GM19238 (cell line): ENCODE results near the gene SCAI.
"Not testable (repeated sequence)": the region's sequence is repeated elsewhere in the genome, so short reads cannot be mapped to it uniquely, and the experiment has no call there.

Experiments used
- DNase-seq: peaks from one replicate; pipeline ENCODE4 v3.0.0; 2011; ENCODE audit warnings: low spot score; ENCODE audit not compliant: insufficient read length

The SCAI gene

DNA sequence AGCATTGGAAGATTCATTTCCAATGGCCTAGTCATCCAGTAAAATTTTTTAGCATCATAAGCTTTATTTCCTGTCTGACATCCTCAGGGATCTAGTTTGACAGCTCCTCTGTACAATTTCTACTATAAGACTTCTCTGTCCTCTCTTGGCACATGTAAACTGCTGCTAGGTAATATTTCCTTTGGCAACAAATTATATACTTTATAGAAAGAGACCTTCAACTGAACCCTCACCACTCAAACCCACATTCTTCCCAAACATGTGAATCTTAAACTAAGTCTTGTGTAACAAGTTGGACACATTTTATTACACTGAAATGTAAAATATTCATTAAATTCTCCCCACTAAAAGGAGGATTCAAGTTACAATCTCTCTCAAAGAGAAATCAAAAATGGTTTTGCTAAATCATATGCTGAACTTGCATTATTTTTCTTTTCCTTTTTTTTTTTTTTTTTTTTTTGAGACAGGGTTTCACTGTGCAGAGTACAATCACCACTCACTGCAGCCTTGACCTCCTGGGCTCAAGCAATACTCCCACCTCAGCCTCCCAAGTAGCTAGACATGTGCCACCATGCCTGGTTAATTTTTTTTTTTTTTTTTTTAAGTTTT lies 36.9 kb downstream of the SCAI start:
- DNase-seq, result no peak

DNA sequence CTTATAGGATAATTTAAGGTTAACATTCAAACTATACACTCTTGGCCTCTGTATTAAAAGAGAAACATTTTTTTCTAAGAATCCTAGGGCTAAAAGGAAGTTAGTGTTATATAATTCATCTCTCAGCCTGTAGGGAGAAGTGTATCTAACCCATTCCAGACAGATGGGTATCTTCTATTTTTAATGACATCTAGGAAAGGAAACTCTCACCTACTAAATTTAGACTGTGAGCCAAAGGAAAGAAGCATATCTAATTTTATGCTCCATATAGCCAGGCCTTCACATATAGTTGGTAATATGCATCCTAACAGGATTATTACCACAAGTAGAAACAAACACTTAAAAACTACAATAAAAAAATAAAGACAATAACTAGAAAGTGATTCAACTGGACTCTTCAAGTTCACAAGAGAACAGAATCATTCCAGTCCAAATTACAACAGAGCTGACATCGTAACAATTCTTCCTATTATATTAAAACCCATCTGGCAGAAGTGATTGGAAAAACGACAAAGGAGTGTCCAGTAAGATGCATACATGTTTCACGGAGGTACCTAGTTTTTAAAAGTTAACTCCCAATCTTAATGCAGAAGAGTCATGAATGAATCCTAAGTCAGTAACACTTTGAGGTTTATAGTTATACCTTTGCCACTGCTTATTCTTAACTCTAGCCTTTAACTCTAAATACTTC lies 39.4 kb downstream of the SCAI start:
- no peak for DNase-seq

DNA sequence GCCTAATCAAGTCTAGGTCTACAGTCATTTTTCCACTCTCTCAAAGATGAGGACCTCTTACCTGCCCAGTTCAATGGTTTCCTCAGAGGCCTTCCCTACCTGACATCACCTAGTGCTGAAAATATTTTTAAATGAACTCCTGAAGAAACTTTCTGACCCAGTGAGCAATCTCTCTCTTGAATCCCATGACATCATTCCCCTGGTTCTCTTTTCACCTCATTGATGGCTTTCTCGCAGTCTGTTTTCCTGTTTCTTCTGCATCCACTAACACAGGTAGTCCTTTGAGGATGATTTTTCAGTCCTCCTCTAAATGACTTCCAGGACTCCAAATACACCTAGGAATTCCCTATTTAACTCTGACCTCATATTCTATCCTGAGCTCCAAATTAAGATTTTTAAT lies 40.3 kb downstream of the SCAI start:
- DNase-seq, result no peak

DNA sequence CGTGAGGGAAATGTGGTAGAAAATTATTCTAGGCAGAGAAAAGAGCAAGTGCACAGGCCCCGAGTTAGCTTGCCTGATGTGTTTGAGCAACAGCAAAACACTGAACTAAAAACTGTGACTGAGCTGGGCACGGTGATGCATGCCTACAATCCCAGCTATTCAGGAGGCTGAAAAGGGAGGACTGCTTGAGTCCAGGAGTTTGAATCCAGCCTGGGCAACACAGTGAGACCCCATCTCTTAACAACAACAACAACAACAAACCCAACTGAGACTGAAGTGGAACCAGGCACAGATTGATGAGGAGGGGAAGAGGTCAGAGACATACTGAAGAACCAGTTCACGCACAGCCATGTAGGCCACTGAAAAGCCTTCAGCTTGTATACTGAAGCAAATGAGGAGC lies 42.5 kb downstream of the SCAI start:
- DNase-seq, result no peak

DNA sequence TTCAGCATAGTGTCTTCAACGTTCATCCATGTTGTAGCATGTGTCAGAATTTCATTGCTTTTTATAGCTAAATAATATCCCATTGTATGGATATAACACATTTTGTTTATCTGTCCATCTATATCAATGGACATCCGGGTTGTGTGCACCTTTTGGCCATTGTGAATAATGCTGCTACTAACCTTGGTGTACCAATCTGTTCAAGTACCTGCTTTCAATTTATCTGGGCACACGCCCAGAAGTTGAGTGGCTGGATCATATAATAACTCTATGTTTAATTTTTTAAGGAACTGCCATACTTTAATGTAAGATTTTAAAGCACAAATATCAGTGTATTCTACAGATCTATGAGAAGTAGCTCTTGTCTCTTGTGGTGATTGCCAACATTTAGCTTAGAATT lies 43.5 kb downstream of the SCAI start:
- no peak for DNase-seq

DNA sequence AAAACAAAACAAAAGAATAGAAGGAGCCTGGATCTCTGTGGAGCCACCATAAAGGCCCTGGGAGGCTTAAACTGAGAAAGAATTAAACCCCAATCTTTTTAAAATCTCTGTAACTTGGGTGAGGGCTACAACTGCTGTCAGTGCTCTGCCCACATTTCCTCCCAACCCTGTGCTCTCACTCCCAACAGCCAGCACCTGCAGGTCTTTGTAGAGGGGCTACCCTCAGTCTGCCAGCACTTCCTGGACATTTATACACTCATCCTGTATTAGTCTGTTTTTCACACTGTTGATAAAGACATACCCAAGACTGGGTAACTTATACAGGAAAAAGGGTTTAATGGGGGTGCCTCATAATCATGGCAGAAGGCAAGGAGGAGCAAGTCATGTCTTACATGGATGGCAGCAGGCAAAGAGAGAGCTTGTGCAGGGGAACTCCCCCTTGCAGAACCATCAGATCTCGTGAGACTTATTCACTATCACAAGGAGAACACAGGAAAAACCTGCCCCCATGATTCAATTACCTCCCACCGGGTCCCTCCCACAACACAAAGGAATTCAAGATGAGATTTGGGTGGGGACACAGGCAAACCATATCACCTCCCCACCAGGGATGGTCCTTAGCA lies 47.4 kb downstream of the SCAI start:
- DNase-seq, result no peak

DNA sequence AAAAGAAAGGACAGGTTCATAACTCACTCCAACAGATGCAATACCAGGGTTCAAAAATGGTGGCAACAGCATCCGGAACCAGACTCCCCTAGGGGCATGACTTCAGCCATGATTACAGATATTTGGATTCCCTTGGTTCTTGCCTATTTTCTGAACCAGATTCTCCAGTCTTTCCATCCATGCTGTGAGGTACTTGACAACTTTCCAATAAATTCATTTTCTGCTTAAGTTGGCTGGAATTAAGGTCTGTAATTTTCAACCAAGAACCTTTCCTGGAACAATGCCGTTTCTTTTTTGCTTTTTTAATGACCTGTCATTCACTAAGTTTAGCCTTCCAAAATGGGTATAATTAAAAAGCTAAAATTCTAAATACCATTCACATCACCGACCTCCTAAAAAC lies 52.2 kb downstream of the SCAI start:
- no peak for DNase-seq

DNA sequence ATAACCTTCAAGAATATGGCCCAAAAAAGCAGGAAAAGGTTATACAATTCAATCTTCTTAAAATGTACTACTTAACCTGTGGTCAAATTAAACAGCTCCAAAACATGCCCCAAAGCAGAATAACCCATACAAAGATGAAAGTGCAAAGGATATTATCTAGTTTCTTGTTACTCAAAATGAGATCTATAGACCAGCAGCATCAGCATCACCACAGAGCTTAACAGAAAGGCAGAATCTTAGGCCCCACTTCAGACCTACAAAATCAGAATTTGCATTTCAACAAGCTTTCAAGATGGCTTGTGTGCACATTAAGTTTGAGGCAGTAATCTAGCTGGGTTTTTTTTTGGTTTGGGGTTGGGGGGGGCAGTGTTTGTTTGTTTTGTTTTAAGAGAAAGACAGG lies 54.0 kb downstream of the SCAI start:
- DNase-seq, result peak; percentile 7

DNA sequence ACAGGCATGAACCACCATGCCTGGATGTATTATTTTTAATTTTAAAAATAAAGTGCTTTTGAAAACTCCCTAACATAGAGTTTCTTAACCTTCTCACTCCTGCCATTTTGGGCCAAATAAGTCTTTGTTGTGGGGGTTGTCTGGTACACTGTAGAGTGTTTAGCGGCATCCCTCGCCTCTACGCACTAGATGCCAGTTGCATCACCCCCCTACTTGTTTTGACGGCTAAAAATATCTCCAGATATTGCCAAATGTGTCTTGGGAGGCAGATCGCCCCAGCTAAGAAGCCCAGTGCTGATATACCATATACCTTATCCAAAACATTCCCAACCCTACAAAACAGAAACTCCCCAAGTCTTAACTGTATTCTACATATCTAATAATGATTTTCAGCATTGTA lies 54.6 kb downstream of the SCAI start:
- no peak for DNase-seq

DNA sequence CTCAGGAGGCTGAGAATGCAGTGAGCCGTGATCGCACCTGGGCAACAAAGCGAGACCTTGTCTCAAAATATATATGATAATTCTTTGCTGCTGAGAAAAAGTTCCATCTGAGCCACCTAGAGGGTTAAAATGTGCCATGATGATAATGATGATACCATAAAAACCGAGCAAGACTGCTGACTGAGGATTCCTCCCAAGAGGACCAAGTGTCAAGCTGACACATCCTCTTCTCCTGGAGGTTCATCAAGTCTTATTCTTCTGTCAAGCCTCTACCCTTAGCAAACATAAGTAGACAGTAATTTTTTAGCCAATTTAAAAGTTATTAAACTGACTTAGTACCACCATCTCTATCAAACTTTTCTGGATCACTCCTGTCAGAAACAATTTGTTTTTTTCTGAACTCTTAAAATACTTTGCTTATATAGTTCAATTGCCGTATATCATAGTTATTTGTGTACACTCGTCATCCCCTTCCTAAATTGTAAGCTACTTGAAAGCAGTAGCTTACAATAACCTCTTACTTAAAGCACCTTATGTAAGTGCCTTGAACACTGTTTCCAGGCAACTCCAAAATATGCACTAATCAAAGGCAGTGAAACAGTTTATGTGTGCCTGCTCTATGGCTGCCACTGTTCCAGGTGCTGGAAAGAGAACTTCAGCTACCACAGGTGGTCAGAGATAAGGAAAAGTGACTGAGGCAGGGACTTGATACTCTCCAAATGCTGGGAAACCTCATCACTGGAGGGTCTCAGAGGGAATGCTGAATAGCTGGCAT lies 57.4 kb downstream of the SCAI start:
- DNase-seq, result no peak

DNA sequence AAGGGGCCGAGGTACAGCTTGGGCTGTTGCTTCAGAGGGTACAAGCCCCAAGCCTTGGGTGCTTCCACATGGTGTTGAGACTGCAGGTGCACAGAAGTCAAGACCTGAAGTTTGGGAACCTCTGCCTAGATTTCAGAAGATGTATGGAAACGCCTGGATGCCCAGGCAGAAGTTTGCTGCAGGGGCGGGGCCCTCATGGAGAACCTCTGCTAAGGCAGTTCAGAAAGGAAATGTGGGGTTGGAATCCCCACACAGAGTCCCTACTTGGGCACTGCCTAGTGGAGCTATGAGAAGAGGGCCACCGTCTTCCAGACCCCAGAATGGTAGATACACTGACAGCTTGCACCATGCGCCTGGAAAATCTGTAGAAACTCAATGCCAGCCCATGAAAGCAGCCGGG lies 61.1 kb downstream of the SCAI start:
- not testable (repeated sequence) for DNase-seq

DNA sequence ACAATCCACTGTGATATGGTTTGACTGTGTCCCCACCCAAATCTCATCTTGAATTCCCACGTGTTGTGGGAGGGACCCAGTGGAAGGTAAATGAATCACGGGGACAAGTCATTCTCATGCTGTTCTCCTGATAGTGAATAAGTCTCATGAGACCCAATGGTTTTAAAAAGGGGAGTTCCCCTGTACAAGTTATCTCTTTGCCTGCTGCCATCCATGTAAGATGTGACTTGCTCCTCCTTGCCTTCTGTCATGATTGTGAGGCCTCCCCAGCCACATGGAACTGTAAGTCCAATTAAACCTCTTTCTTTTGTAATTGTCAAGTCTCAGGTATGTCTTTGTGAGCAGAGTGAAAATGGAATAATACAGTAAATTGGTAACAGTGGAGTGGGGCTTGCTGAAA lies 62.5 kb downstream of the SCAI start:
- not testable (repeated sequence) for DNase-seq

DNA sequence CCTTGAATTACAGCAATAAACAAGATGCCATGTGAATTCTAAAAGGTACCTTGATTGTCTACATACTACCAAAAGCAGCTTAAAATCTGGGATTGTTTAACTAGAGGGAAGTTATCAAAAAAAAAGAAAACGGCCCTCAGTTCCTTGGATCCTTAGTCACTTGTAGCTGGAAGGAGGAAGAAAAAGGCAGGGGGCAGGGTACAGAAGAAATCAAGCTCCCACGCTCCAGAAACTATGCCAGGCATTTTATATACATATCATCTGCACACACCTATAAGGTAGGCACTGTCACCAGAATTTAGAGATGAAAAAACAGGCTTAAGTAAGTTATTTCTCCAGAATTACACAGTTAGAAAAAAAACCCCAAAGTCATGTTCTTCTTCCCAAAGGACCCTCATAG lies 63.4 kb downstream of the SCAI start:
- no peak for DNase-seq

DNA sequence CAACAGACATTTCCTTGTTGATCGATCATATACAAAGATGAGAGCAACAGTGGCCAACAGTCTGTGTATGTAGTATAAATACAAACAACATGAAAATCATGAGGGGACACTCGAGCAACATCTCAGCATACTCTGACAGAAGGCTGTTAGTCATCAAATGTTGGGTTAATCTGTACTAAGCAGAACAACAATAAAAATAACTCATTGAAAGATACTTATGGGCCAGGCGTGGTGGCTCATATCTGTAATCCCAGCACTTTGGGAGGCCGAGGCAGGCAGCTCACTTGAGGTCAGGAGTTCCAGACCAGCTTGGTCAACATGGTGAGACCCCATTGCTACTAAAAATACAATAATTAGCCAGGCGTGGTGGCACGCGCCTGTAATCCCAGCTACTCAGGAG lies 67.3 kb downstream of the SCAI start:
- DNase-seq, result no peak

DNA sequence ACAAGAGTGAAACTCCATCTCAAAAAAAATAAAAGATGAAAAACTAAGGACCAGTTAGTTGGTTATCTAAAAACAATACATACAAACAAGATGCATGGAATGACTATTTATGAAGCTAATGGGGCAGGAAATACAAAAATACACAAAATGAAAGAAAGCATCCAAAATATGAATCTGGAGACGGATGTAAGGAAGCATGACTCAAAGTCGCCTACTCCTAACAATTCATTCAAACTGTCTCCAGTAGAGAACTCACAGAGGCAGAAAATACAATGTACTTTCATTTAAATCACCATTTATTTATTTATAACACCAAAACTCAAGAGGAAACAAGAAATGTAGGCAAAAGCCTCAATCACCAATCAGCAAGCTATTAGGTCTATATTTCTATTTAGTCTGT lies 68.4 kb downstream of the SCAI start:
- no peak for DNase-seq

DNA sequence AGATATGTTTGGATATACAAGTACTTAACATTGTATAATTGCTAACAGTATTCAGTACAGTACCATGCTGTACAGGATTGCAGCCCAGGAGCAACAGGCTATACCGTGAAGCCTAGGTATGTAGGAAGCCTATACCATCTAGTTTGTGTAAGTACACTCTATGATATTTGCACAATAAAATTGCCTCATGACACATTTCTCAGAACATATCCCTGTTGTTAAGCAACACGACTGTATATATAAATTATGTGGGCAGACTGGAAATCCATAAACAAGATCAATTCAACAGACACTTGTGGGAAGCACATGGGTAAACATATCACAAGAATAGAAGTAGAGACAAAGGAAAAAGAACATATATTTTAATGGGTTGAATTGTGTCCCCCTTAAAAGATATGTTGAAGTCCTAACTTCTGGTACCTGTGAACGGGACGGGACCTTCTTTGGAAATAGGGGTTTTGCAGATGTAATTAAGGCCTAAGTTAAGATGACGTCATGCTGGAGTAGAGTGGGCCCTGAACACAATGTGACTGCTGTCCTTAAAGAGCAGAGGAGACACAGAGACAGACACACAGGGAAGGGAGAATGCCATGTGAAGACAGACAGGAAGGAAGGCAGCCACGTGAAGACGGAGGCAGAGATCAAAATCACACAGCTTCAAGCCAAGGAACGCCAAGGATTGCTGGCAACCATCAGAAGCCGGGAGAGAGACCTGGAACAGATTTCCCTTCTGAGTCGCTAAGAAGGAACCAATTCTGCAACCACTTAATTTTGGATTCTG lies 76.3 kb downstream of the SCAI start:
- DNase-seq, result no peak

DNA sequence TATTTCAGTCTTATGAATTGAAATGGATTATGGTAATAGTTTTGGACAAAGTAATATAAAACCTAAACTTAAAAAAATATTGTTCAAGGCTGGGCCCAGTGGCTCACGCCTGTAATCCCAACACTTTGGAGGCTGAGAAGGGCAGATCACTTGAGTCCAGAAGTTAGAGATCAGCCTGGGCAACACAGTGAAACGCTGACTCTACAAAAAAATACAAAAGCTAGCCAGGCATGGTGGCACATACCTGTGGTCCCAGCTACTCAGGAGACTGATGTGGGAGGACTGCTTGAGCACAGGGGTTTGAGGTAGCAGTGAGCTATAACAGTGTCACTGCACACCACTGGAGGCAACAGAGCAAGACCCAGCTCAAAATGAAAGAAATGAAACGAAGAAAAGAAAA lies 81.9 kb downstream of the SCAI start:
- DNase-seq, result no peak

DNA sequence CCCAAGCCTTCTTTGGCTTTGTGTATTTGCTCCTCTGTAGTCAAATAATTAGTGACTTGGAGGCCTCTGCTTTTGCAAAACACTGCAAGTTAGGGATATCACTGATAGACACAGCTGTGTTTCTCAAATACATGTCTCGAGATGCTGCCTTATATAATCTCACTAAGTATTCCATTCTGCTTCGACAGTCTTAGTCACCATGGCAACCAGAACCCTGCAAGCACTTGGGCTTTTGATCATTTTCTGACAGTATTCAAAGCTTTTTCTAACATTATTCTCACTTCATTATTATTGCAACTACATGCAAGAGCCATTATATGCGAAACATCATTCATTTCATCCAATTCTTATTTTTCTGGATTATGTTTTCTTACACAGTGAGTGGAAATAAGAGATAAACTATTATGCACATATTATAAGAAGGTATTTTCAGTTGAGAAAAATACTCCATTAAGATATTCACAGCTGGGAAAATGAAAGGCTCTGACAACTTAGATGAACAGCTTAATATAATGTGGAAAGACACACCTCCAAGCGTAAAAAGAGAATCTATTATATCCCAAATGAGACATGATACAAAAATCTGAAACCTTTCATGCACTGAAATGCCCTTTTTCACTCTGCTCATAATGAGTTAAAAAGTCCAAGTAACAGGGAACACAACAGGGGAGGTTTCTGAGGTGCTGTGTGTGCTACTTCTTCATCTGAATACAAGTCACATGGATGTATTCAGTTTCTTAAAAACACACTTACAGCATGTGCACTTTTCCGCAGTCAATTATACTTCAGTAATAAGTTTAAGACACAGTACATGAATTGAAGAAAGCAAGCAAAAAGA lies 93.9 kb downstream of the SCAI start:
- no peak for DNase-seq

DNA sequence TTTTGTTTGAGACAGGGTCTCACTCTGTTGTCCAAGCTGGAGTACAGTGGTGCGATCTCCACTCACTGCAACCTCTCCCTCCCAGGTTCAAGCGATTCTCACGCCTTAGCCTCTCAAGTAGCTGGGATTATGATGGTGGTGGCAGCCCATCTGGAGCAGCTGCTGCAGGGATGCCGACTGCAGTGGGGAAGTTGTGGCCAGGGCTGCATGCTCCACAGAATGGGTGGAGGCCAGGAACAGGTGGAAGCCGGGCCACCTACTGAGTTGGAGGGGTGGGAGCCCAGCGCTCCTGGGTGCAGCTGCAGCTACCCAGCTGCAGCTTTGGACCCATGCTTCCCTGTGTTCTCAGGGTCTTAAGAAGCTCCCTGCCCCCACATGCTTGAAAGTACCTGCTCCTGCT lies 99.7 kb downstream of the SCAI start:
- no peak for DNase-seq

DNA sequence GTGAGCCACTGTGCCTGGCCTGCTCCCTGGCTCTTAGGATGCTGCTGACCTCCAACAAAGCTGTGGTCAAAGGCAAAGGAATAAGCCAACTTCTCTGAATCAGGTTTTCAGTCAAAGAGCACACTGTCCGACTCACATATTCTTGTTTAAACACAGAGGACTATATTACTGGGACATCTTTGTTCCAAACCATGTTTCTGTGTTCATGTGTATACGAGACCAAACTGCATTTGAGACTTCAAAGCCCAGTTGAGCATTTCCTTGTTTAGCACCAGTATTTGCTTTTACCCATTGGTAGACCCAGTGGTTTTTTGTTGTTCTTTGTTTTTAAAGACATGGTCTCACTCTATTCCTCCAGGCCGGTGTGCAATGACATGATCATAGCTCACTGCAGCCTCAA lies 100.2 kb downstream of the SCAI start:
- no peak for DNase-seq

DNA sequence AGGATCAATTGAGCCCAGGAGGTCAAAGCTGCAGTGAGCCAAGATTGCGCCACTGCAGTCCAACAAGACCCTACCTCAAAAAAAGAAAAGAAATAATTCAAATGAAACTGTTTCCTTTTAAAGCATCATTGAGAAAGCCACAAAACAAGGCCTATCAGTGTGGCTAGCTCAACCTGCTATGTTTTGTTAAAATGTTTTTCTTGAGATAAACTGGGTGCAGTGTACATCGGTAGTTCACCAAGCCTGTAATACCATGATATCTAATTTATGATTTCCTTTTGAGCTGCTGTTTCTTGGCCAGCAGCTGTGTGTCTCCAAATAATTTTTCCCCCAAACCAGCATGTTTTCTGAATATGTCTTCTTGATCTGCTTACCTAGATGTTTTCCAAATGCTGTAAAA lies 105.2 kb downstream of the SCAI start:
- no peak for DNase-seq
